CD4-positive, alpha-beta T cell treated with Interferon gamma for 1 hour (primary cell): ENCODE results near the gene JAK2.
"Not testable (repeated sequence)": the region's sequence is repeated elsewhere in the genome, so short reads cannot be mapped to it uniquely, and the experiment has no call there.

ENCODE experiments used
- DNase-seq: peaks from one replicate; pipeline ENCODE4 v3.0.0-alpha.2; 2020

The JAK2 gene

DNA sequence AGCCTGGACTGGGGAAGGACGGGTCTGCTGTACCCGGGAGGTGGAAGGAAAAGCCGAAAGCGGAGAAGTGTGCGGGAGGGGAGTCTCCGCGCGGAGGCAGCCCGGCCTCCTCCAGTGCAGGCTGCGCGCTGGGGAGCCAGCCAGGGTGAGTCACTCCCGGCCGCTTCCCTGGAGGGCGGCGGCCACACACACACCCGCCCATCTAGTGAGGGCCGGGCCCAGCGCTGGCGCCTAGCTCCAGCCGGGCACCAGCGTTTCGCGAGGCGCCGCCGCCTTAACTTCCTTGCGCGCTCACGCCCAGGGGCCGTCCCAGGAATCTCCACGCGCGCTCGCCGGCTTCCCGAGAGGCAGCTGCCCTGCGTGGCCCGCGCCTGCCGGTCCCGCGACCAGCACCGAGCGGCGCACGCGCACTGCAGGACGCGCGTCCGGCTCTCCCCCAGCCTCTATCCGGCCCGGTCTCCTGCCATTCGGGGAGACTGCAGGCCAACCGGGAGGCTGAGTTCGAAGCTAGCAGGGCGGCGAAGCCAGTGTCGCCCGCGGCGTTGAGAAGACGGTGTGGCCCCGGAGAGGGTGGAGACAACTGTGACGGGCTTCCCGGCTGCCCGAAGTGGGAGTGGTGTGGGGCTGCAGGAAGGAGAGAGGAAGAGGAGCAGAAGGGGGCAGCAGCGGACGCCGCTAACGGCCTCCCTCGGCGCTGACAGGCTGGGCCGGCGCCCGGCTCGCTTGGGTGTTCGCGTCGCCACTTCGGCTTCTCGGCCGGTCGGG, at the start of gene JAK2:
TSS of gene JAK2 (plus strand) at position 652 of the 765 bp plus-strand sequence. CDS start 36,716 bp downstream, outside the sequence.
- DNase-seq, result peak; percentile 82

DNA sequence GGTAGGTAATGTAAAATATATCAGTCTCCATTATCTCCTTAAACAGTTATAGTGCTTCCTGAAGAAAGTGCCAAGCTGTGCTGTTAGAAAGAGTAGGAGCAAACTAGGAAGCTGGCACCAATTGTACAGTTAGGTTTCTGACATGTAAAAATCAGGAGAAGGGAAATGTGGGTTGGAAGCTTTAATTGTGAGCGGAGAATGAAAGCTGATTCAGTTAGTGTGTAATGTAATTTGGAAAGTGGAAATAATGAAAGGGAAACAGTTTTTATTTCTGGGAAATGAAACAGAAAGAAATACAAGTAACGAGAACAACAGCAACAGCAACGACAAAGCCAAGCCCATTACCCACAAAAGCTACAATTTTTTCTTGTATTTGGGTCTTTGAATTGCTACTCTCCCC, 48.8 kb upstream of the JAK2 start:
- DNase-seq, result no peak

DNA sequence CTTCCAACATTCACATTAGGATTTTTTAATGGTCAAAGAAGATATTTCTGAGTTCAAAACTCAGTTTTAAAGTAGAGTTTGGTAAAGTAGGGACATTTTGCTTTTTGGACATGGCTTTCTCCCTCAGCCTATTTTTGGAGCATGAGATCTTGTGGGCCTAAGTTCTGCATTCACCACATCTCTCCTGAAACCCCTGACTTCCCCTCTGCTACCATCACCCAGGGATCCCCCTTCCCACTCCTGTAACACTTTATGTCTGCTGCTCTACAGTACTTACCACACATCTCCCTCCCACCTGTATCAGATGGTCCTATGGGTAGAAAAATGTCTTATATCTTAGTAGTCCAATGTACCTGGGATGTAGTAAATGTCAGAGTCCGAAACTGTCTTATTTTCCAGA, 48.2 kb upstream of the JAK2 start:
- no peak for DNase-seq

DNA sequence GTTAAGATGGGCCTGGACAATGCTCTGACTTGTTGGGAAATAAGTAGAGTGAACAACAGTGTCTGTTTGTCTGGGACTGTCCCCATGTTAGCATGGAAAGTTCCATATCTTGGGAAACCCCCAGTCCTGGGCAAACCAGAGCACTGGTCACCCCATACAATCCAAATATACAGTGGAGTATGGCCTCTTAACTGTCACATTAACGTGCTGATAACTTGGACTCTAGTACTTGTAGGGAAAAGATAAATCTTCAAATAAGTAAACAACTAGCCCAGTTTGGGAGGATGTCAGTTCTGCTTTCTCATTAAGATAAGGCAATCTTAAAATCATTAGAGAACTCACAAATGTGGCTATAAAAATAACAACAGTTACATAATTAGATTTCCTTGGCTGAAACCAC, 47.6 kb upstream of the JAK2 start:
- DNase-seq, result peak; percentile 14

DNA sequence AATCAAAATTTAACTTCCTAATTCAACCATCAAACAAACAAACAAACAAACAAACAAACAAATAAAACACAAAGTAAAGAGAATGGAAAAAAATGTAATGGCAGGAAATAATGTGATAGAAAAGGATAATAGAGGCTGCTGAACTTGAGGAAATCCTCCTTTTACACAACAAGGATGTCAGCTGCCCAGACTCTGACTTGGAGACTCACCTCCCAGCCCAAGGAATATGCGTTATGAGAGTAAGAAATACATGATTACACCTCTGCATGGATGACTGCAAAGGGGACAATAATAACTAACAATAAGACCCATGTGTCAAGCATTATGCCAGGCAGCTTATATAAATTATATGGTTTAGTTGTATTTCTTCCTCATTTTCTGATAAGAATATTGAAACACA, 46.6 kb upstream of the JAK2 start:
- DNase-seq, result no peak

DNA sequence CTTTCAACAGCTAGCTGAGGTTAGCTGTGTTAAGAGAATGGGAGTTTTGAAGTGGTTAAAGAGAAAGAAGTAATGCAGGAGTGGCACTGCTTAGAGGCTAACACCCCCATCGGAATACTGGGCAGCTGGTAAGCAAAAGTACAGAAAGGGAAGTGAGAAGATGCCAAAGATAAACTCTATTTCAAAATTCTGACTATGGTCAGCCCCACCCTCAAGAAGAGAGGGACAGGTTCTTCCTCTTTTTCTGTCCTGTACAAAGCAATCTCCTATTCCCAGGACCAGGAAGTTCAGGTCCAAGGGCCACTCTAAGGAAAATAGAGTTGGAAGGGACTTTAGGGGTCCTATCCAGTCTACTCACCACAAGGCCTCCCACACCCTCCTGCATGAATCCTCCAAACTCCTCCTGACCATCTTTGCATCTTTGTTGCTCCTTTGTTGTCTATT, 45.9 kb upstream of the JAK2 start:
- peak; percentile 36 for DNase-seq

DNA sequence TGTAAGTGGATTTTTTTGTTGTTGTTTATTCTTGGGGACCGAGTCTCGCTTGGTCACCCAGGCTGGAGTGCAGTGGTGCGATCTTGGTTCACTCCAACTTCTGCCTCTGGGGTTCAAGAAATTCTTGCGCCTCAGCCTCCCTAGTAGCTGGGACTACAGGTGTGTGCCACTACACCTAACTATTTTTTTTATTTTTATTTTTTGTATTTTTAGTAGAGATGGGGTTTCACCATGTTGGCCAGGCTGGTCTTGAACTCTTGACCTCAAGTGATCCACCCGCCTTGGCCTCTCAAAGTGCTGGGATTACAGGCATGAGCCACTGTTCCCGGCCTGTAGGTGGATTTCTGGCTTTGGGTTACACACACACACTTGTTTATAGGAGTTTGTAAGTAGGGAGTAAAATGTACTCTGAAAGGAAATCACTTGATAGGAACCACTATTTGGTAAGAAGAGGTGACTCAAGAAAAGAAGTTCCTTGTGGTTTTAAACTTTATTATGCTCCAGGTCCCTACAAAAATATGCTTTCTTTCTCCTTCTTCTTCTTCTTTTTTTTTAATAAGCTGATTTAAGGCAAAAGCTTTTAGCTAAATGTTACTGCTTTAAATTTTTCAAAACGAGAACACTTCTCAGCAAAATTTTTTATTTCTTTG, 42.9 kb upstream of the JAK2 start:
- peak; percentile 22 for DNase-seq

DNA sequence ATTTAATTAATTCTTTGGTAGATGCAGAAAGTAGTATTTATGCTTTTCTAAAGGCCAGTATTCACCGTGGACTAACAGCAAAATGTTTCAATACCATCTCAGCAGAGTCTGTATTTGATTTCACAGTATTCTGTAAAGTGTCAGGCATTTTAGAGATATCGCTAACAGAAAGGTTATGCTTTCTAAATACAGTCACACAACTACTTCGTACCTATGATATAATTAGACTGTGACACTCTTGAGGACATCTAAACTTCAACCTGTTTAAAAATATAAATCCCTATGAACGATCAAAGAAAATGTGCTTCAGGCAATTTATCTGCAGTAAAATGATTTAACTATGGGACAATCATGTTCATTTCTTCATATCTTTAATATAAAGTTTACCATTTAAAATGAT, 41.7 kb upstream of the JAK2 start:
- DNase-seq, result no peak

DNA sequence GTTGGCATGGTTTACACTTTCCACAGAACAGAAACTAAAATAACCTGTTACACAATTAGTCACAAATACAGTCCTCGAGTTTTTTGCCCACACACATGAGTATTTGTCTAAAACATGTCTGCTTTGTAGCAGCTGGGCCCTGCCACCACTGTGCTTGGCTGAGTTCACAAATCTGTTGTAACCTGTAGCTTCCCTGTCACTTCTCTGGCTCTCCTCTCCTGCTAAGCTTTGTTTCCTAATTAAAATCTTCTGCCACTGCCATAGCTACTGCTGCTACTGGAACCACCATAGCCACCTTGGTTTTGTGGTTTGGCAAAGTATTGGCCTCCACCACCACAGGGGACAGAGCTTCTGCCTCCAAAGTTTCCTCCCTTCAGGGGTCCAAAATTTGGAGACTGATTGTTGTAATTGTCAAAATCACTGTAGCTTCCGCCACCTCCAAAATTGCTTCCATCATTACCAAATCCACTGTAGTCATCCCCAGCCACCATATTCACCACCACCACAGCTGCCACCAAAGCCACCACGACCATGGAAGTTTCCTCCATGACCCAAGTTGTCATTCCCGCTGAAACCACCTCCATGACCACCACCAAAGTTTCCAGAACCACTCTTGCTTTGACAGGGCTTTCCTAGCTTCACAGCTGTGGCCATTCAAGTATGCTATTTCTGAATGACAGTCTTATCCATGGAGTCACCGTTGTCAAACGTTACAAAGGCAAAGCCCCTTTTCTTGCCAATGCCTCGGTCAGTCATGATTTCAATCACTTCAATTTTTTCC, 40.5 kb upstream of the JAK2 start:
- not testable (repeated sequence) for DNase-seq

DNA sequence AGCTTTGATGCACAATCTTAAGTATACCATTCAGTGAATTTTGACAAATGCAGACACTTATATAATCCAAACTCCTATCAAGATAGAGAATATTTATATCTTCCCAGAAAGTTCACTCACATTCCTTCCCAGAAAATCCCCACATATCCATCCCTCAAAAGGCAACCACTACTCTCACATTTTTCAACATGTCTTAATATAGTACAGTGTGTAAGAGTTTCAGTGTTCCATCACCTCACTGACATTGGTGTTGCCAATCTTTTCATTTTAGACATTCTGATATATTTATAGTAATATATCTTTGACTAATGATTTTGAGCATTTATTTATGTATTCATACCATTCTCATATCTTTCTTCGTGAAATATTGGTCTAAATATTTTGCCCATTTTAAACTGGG, 38.1 kb upstream of the JAK2 start:
- DNase-seq, result no peak

DNA sequence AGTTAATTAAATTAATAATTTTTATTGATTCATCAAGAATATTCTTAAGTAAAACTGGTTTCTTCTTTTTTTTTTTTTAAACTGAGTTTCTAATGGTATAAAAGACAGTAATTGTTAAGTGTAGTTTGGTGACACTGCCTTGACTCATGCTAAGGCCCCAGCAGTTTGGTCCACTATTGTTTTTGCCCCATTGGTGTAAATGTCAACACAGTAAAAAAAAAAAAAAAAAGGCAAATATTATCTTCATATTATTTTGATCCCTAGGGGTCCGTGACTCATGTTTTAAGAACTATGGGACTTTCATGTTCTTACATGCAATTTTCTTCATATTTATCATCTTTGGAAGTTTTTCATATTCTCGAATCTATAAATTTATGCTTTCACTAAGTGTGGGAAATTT, 29.2 kb upstream of the JAK2 start:
- DNase-seq, result no peak

DNA sequence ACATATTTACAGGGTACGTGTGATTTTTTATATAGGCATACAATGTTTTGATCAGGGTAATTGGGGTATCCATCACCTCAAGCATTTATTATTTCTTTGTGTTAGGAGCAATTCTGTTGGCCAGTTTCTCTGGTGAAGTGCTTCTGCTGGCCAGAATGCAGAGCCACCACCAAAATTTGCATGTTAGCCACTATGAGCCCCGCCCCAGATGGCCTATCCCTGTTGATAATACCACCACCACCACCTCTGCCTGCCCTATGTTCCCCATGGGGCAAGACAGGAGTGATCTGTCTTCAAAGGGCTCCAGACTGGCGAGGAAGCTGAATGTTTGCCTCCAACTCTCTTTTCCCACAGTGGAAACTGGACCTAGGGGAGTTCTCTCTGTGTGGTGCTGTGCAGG, 26.0 kb upstream of the JAK2 start:
- no peak for DNase-seq

DNA sequence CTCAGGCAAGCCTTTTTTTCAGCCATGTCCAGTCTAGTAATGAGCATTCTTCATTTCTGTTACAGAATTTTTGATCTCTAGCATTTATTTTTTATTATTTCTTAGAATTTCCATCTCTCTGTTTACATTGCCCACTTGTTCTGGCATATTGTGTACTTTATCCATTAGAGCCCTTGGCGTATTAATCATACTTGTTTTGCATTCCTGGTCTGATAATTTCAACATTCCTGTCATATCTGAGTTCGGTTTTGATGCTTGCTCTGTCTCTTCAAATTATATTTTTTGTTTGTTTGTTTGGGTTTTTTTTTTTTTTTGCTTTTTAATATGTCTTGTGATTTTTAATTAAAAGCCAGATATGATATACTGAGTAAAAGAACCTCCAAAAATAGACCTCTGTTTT, 23.0 kb upstream of the JAK2 start:
- DNase-seq, result no peak

DNA sequence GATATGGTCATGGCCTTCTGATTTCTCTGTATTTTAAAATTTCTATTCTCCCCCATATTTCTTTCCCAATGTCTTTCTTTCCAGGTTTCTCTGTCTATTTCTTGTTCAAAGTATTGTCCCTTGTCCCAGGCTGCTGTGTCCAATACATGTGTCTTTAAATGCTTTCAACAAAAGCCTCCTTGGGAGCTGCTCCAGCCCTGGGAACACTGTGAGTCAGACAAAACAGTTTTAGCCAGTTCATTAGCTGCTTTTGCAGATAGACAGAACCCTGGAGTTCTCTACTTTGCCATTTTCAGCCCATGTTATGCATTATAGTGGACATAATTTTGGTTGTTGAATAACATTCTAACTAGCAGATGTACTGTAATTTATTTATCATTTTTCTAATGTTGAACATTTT, 20.5 kb upstream of the JAK2 start:
- DNase-seq, result no peak

DNA sequence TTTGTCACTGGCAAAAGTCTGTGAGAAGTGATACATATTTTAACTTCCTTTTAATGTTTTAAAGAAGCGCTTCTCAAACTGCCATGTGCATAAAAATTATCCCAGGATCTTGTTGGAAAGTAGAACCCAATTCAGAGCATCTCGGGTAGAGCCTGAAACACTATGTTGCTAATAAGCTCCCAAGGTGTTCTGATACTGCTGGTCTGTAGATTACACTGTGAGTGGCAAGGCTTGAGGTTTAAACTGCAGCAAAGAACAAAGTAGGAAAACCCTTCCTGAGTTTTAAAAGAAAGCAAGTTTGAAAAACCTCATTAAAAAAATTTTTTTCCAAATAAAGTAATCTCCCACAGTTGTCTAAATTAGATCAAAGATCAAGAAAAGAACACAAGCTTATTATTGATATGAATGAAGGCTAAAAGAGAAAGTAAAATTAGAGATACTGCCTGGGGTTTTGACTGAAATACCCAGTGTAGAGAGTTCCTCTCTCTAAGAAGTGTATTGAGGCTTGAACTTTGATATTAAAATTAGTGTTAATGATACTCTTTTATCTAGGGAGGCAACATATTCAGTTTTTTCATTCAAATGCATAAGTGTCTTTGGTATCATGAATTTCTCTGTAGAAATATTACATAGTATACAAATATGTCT, 19.8 kb upstream of the JAK2 start:
- no peak for DNase-seq

DNA sequence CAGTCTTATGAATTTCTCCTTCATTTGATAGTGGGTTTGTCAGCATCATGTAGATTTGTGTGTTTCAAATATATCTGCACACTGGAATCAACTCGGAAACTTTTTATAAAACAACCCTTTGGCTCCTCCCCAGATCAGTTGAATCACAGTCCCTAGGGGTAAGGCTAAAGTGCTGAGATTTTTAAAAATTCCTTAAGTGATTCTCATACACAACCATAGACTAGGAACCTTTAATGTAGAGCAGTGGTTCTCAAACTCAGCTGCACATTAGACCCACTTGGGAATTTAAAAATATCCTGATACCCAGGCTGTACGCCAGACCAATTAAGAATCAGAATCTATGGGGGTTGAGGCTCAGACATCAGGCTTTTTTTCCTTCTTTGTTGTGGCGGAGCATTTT, 17.5 kb upstream of the JAK2 start:
- DNase-seq, result no peak

DNA sequence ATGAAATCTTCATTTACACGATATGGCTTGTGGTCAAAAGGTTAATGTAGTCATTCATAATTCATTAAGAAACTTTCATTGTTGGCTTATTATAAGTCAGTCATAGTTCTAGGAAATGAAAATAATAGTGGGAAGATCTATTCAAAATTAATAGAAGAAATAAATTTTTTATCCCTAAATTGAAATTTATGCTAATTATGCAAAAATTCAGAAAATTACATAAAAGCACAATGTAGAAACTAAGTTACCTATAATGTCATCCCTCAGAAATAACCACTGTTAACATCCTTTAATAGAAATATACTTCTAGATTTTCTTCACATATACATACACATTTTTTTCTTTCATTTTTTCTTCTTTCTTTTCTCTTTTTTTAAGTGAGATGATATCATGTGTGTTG, 15.9 kb upstream of the JAK2 start:
- DNase-seq, result no peak

DNA sequence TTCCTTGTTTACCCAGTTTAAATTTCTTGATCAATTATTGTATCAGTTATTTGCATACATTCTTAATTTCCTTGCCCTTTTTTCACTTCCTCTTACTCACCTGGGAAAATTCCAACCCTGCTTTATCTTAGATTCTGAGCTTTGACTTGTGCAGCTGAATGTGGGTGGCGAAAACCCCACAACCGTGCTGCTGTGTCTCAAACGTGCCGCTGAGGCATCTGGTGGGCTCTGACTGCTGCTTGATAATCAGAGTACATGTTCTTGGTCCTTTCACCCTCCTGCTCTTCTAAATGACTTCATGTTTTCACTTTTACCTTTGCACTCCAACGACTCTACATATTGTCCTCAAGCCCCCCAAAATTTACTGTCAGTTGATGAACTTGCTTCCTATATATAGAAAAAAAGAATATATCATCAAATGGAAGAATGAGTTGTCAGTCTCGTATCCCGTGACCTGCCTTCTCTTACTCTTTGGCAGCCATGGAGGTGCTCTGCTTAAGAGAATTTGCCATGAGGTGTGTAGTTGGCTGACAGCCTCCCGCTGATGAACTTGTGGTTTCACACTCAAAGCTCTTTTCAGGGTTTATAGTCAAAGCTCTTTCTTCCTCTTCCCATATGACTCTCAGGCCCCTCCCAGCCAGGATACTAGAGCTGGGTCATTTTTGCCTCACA, 14.0 kb upstream of the JAK2 start:
- peak; percentile 14 for DNase-seq

DNA sequence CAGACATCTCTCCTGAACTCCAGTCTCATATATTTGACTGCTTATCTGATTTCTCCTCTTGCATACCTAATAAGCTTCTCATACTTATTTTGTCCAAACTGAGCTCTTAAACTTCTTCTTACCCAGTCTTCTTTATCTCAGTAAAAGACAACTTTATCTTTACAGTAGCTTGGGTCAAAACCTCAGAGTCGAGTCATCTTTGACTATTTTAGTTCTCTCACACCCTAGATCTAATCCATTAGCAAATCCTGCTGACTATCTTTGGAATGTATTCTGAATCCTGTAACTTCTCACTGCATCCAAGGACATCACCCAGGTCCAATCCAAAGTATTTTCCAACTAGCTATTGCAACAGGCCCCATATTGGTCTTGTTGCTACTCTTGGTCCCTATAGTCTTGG, 11.8 kb upstream of the JAK2 start:
- no peak for DNase-seq

DNA sequence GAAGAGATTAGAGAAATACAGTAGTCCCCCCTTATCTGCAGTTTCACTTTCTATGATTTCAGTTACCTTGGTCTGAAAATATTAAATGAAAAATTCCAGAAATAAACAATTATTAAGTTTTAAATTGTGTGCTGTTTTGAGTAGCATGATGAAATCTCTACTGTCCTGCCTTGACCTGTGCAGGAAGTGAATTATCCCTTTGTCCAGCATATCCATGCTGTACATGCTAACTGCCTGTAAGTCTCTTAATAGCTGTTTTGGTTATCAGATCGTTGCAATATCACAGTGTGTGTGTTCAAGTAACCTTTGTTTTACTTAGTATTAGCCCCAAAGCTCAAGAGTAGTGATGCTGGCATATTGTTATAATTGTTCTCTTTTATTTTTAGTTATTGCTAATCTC, 11.2 kb upstream of the JAK2 start:
- no peak for DNase-seq

DNA sequence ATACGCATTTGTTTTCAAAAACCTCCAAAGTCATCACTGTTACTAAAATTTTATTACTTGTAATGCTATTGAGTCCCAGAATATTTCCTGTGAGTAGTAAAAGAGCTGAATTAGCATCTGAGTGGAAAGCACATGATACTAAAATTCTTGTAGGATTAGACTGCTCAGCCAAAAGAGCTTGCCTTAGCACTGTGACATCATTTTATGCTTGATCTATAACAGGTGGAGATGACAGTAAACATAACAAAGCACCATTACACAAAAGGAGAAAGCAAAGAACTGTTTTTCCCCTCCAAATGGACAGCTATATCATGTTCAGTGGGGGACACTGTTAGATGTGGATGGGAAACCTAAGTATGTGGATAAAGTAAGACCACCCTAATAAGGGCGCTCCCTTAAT, 5.8 kb upstream of the JAK2 start:
- no peak for DNase-seq

DNA sequence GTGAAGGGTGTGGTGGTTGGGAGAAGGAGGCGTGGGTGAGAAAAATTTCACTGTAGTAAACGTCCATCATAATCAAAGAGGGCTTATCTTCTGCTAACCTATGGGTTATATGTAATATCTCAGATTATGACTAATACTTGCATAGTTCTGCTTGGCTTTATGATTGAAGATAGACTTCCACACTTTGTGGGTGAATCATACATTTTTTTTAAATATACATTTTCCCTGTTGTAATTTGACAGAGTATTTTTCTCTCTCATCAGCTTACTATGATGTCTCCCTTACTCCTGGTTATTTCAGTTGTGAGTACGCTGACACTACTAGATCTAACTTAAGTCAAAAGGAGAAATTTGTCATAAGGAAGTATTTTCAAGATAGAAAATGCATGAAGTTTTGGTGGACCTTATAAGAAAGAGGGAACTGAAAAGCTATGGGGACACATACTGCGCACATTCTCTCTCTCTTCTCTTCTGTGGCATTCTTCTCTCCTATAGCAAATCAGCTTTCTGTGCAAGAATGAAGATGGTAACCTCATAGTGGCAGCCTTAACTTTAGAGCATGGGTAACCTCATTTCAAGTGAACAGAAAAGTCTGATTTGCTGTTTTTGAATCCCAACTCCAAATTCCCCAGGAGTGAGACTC, 4.9 kb upstream of the JAK2 start:
- DNase-seq, result no peak
